Upper lobe of left lung (tissue), 6 donors: ENCODE measurements around the gene TM4SF1. TPM values are rescaled to one million over a fixed set of nuclear protein-coding genes. Genes with fewer than 3 reads are reported as not detected.
A peak's percentile ranks its signal among the peaks of the same experiment; 100 is the strongest.

Experiments
- ATAC-seq, 2 donors: fragments of 200-7000 bp; cut with Tn5 transposase; one replicate each; pipeline ENCODE4 v1.9.1; 2022; ENCODE audit warnings: mild to moderate bottlenecking in 2 of 2, moderate library complexity in 2 of 2; ENCODE audit not compliant: low FRiP score in 2 of 2
- DNase-seq, 2 donors: peaks; one replicate each; pipeline ENCODE4 v3.0.0-alpha.2; 2019 to 2020
- H3K27ac ChIP-seq, 4 donors: fragments of 200-600 bp; sonication (generic); one replicate each; pipeline ENCODE4 v1.5.1; 2016 to 2019
- H3K27me3 ChIP-seq, 4 donors: fragments of 200-600 bp; sonication (generic); one replicate each; pipeline ENCODE4 v1.5.1; 2017 to 2019
- H3K36me3 ChIP-seq, 4 donors: fragments of 200-600 bp; sonication (generic); one replicate each; pipeline ENCODE4 v1.5.1; 2016 to 2019
- H3K4me1 ChIP-seq, 4 donors: fragments of 200-600 bp; sonication (generic); one replicate each; pipeline ENCODE4 v1.5.1; 2018 to 2019
- H3K4me3 ChIP-seq, 4 donors: fragments of 200-600 bp; sonication (generic); one replicate each; pipeline ENCODE4 v1.5.1; 2017 to 2019; ENCODE audit warnings: mild to moderate bottlenecking in 2 of 4, moderate library complexity in 1 of 4
- H3K9me3 ChIP-seq, 4 donors: fragments of 200-600 bp; sonication (generic); one replicate each; pipeline ENCODE4 v1.5.1; 2018 to 2019
- CTCF ChIP-seq, 6 experiments: fragments of 450-650 bp in 4 of 6; fragments of 200-600 bp in 2 of 6; sonication (generic) in 2 of 6; IDR thresholded peaks; one replicate each; pipeline ENCODE4 v1.5.1; 2016 to 2019; ENCODE audit warnings: antibody characterized with exemption in 6 of 6
- EP300 ChIP-seq, 4 donors: sonication (generic); formaldehyde crosslinking; IDR thresholded peaks; one replicate each; pipeline ENCODE4 v1.5.1; 2017; ENCODE audit warnings: antibody characterized with exemption in 4 of 4, control low read depth in 2 of 4
- POLR2A ChIP-seq, 4 donors: fragments of 450-650 bp; IDR thresholded peaks; one replicate each; pipeline ENCODE4 v1.5.1; 2016 to 2017; ENCODE audit warnings: antibody characterized with exemption in 4 of 4, mild to moderate bottlenecking in 2 of 4
- POLR2AphosphoS5 ChIP-seq, 2 donors: sonication (generic); formaldehyde crosslinking; IDR thresholded peaks; one replicate each; pipeline ENCODE4 v1.5.1; 2017; ENCODE audit warnings: antibody characterized with exemption in 2 of 2
- WGBS, 2 donors: methylation state at CpG; one replicate each; pipeline ENCODE4 v1.1.5; 2017 to 2018; 5-methylcytosine and 5-hydroxymethylcytosine counted together
- total RNA-seq, 6 donors: library from RNA; depleted of rRNA in 4 of 6; stranded (reverse); fragments of >200 nt in 4 of 6; gene quantifications; one replicate each; pipeline versions ENCODE4 v1.1.0 to v1.2.1, GENCODE V29; 2016 to 2021
- donor health status: DM: no; HTN: no; CAD: no; lungs with moderate emphysema.
- donor health status: DM: no; HTN: yes; CAD: no; lungs with severe emphysema.

TM4SF1 gene
- total RNA-seq, 6 donors from 2014 or later, result 40.9 to 337 (median 197) TPM

- ATAC-seq, result no peak
- Histone ChIP-seq H3K27ac (peak overlapping the region in 3 of 4 donors; percentile 27 to 68 (median 54)), H3K36me3 (peaks cover 0 to 36% (median 3%) of the 10 kb centered on the region in 4 donors), H3K4me3 (no peak overlapping the region), H3K4me1 (peaks cover 23 to 55% (median 37%) of the 10 kb centered on the region in 4 donors), H3K9me3 (no peaks in the 10 kb centered on the region), H3K27me3 (no peaks in the 10 kb centered on the region)
- DNase-seq, result no peak
- TF ChIP-seq POLR2A (IDR thresholded peaks at IDR 0.05) (no peak), EP300 (IDR thresholded peaks at IDR 0.05) (no peak), POLR2AphosphoS5 (IDR thresholded peaks at IDR 0.05) (no peak), CTCF (IDR thresholded peaks at IDR 0.05) (no peak)
- WGBS, 2 donors, result 71 to 72% methylated on average over 6 of the region's 6 CpGs
Observed at GRCh38 chr3:149368674-149369497, 8.6 kb downstream of the TM4SF1 start.

- DNase-seq (no peak), ATAC-seq (no peak)
- Histone ChIP-seq H3K27me3 (no peaks in the 10 kb centered on the region), H3K4me1 (peaks cover 17 to 48% (median 32%) of the 10 kb centered on the region in 4 donors), H3K4me3 (no peak overlapping the region), H3K36me3 (peaks cover 0 to 33% (median 3%) of the 10 kb centered on the region in 4 donors), H3K27ac (peak overlapping the region in 2 of 4 donors; percentile 53 to 54), H3K9me3 (no peaks in the 10 kb centered on the region)
- 90 to 91% methylated on average over 6 of the region's 6 CpGs for WGBS, 2 donors
- TF ChIP-seq POLR2AphosphoS5 (IDR thresholded peaks at IDR 0.05) (no peak), EP300 (IDR thresholded peaks at IDR 0.05) (no peak), CTCF (IDR thresholded peaks at IDR 0.05) (no peak), POLR2A (IDR thresholded peaks at IDR 0.05) (no peak)
Observed at GRCh38 chr3:149368201-149368673, 9.2 kb downstream of the TM4SF1 start.

- ATAC-seq (peak; percentile 56 to 67), DNase-seq (no peak)
- peak overlapping the region in 1 of 4 donors; percentile 27 for H3K27ac ChIP-seq
- peaks cover 17 to 38% (median 27%) of the 10 kb centered on the region in 4 donors for H3K4me1 ChIP-seq
- H3K9me3 ChIP-seq, result no peaks in the 10 kb centered on the region
- no peaks in the 10 kb centered on the region for H3K27me3 ChIP-seq
- no peak overlapping the region for H3K4me3 ChIP-seq
- H3K36me3 ChIP-seq, result peaks cover 0 to 24% (median 0%) of the 10 kb centered on the region in 4 donors
- WGBS, 2 donors, result 62 to 72% methylated on average over 3 of the region's 3 CpGs
- TF ChIP-seq EP300 (IDR thresholded peaks at IDR 0.05), result peak in 1 of 4 donors; percentile 52
- no peak for TF ChIP-seq POLR2AphosphoS5 (IDR thresholded peaks at IDR 0.05)
Observed at GRCh38 chr3:149366941-149367840, 10.3 kb downstream of the TM4SF1 start.

- Histone ChIP-seq H3K9me3 (no peaks in the 10 kb centered on the region), H3K4me1 (peaks cover 10 to 27% (median 18%) of the 10 kb centered on the region in 4 donors), H3K36me3 (peaks cover 0 to 14% (median 0%) of the 10 kb centered on the region in 4 donors), H3K27ac (no peak overlapping the region), H3K27me3 (no peaks in the 10 kb centered on the region), H3K4me3 (no peak overlapping the region)
- WGBS, 2 donors, result 94 to 98% methylated on average over 2 of the region's 2 CpGs
- DNase-seq (no peak), ATAC-seq (no peak)
- TF ChIP-seq POLR2AphosphoS5 (IDR thresholded peaks at IDR 0.05), result no peak
- no peak for TF ChIP-seq CTCF (IDR thresholded peaks at IDR 0.05)
- TF ChIP-seq EP300 (IDR thresholded peaks at IDR 0.05), result no peak
Observed at GRCh38 chr3:149366031-149366430, 11.4 kb downstream of the TM4SF1 start.

GRCh38 chr3:149364624-149365023 lies 12.8 kb downstream of the TM4SF1 start:
- Histone ChIP-seq H3K9me3 (no peaks in the 10 kb centered on the region), H3K4me1 (peaks cover 0 to 14% (median 7%) of the 10 kb centered on the region in 4 donors), H3K36me3 (peaks cover 0 to 10% (median 0%) of the 10 kb centered on the region in 4 donors), H3K27ac (no peak overlapping the region), H3K4me3 (no peak overlapping the region), H3K27me3 (no peaks in the 10 kb centered on the region)
- no peak for TF ChIP-seq POLR2A (IDR thresholded peaks at IDR 0.05)
- no peak for TF ChIP-seq EP300 (IDR thresholded peaks at IDR 0.05)
- no peak for TF ChIP-seq POLR2AphosphoS5 (IDR thresholded peaks at IDR 0.05)
- no peak for TF ChIP-seq CTCF (IDR thresholded peaks at IDR 0.05)
- DNase-seq, result no peak
- ATAC-seq, result no peak
- 83 to 95% methylated on average over 2 of the region's 2 CpGs for WGBS, 2 donors
